Measurements from ENCODE around the gene GSK3B.

Gene GSK3B

GRCh38 chr3:120114376-120114775 lies 20.1 kb upstream of the GSK3B start:
- DNase-seq (ENCODE audit: low read depth): no peak
- no peak for TF ChIP-seq CTCF (IDR thresholded peaks at IDR 0.05; ENCODE audit: low read depth, low read length, missing control alignments)
- in situ Hi-C loops (cut with HindIII; ENCODE audit: low sequenced_read_pairs): no loop called here
- no peak overlapping the region for H3K4me3 ChIP-seq (ENCODE audit: low read depth, low read length)

- DNase-seq (ENCODE audit: low read depth): no peak
- no peak overlapping the region for H3K4me3 ChIP-seq (ENCODE audit: low read depth, low read length)
- in situ Hi-C loops (cut with HindIII; ENCODE audit: low sequenced_read_pairs): no loop called here
- no peak for TF ChIP-seq CTCF (IDR thresholded peaks at IDR 0.05; ENCODE audit: low read depth, low read length, missing control alignments)
These were observed 19.2 kb upstream of the GSK3B start for GRCh38 chr3:120113128-120114116.

- no peak for DNase-seq (ENCODE audit: low read depth)
These were observed 17.7 kb upstream of the GSK3B start for GRCh38 chr3:120111898-120112297.

GRCh38 chr3:120103276-120103675 lies 9.0 kb upstream of the GSK3B start:
- DNase-seq (ENCODE audit: low read depth): no peak
- TF ChIP-seq CTCF (IDR thresholded peaks at IDR 0.05; ENCODE audit: low read depth, low read length, missing control alignments): no peak
- in situ Hi-C loops (cut with HindIII; ENCODE audit: low sequenced_read_pairs): no loop called here
- no peak overlapping the region for H3K4me3 ChIP-seq (ENCODE audit: low read depth, low read length)

More at GRCh38 chr3:120111898-120112297, 17.7 kb upstream of the GSK3B start:
- in situ Hi-C loops (cut with HindIII; ENCODE audit: low sequenced_read_pairs): no loop called here
- no peak overlapping the region for H3K4me3 ChIP-seq (ENCODE audit: low read depth, low read length)
- no peak for TF ChIP-seq CTCF (IDR thresholded peaks at IDR 0.05; ENCODE audit: low read depth, low read length, missing control alignments)

- in situ Hi-C loops (cut with HindIII; ENCODE audit: low sequenced_read_pairs): no loop called here
- DNase-seq (ENCODE audit: low read depth): no peak
- H3K4me3 ChIP-seq (ENCODE audit: low read depth, low read length): no peak overlapping the region
- no peak for TF ChIP-seq CTCF (IDR thresholded peaks at IDR 0.05; ENCODE audit: low read depth, low read length, missing control alignments)
These were observed 8.4 kb upstream of the GSK3B start for GRCh38 chr3:120102674-120103073.

GRCh38 chr3:120102232-120102631 lies 8.0 kb upstream of the GSK3B start:
- in situ Hi-C loops (cut with HindIII; ENCODE audit: low sequenced_read_pairs): no loop called here
- no peak overlapping the region for H3K4me3 ChIP-seq (ENCODE audit: low read depth, low read length)
- no peak for DNase-seq (ENCODE audit: low read depth)
- TF ChIP-seq CTCF (IDR thresholded peaks at IDR 0.05; ENCODE audit: low read depth, low read length, missing control alignments): no peak
